HEK293 (cell line): ENCODE data around the gene MID2.

Source experiments
- CTCF ChIA-PET: fragments of 350-600 bp; formaldehyde crosslinking; extraction: SDS; loops from one replicate; lab custom pipeline; 2021; ENCODE audit warnings: antibody characterized with exemption; lab: Yijun Ruan, JAX
- POLR2A ChIA-PET: fragments of 300-600 bp; formaldehyde crosslinking; extraction: SDS; loops from one replicate; lab custom pipeline; 2020; ENCODE audit warnings: antibody characterized with exemption, inconsistent platforms; lab: Yijun Ruan, JAX
- H3K27ac ChIP-seq: fragments of 200-500 bp; sonication (Bioruptor generic); 2 replicates; pipeline ENCODE4 v1.5.1; 2014; ENCODE audit warnings: low read depth, low read length, control low read depth, inconsistent platforms; ENCODE audit errors: extremely low read depth
- H3K36me3 ChIP-seq, 2 experiments: fragments of 200-500 bp in 1 of 2; sonication (Bioruptor generic) in 1 of 2; 1 replicate in 1 of 2; 2 replicates in 1 of 2; pipeline ENCODE4 v1.5.1; 2014 to 2017; ENCODE audit warnings: inconsistent platforms in 2 of 2, low read length in 2 of 2; ENCODE audit not compliant: control insufficient read depth in 2 of 2, insufficient read depth in 1 of 2
- H3K4me1 ChIP-seq: fragments of 200-500 bp; sonication (Bioruptor generic); 2 replicates; pipeline ENCODE4 v1.5.1; 2014; ENCODE audit warnings: mild to moderate bottlenecking, low read length, inconsistent platforms; ENCODE audit not compliant: control insufficient read depth, insufficient read depth
- H3K4me3 ChIP-seq: 2 replicates; pipeline ENCODE4 v1.5.1; 2011; ENCODE audit warnings: low read depth, mild to moderate bottlenecking, control low read depth, low read length, moderate library complexity
- H3K9me3 ChIP-seq: fragments of 200-500 bp; sonication (Bioruptor generic); 2 replicates; pipeline ENCODE4 v1.5.1; 2014; ENCODE audit warnings: low read depth, low read length, inconsistent platforms; ENCODE audit not compliant: control insufficient read depth, insufficient read depth
- KLF10 ChIP-seq: fragments of 450-650 bp; IDR thresholded peaks from 2 replicates; pipeline ENCODE4 v1.5.1; 2018; ENCODE audit warnings: missing biosample characterization, mild to moderate bottlenecking, missing genetic modification characterization
- KLF9 ChIP-seq: fragments of 450-650 bp; formaldehyde crosslinking; IDR thresholded peaks from 2 replicates; pipeline ENCODE4 v1.5.1; 2016; ENCODE audit warnings: missing biosample characterization, missing genetic modification characterization, low read depth
- REST ChIP-seq: fragments of 450-650 bp; formaldehyde crosslinking; IDR thresholded peaks from 2 replicates; pipeline ENCODE4 v1.5.1; 2016; ENCODE audit warnings: missing biosample characterization, missing genetic modification characterization
- SCRT1 ChIP-seq: fragments of 450-650 bp; formaldehyde crosslinking; IDR thresholded peaks from 2 replicates; pipeline ENCODE4 v1.5.1; 2016; ENCODE audit warnings: missing biosample characterization, missing genetic modification characterization, borderline replicate concordance
- SCRT2 ChIP-seq: fragments of 450-650 bp; formaldehyde crosslinking; IDR thresholded peaks from 2 replicates; pipeline ENCODE4 v1.5.1; 2016; ENCODE audit warnings: missing biosample characterization, missing genetic modification characterization
- TCF7L2 ChIP-seq: IDR thresholded peaks from 2 replicates; pipeline ENCODE4 v1.6.1; 2011; ENCODE audit warnings: low read depth, mild to moderate bottlenecking, inconsistent platforms, low read length, moderate library complexity, borderline replicate concordance
- ZNF148 ChIP-seq: fragments of 450-650 bp; formaldehyde crosslinking; IDR thresholded peaks from 2 replicates; pipeline ENCODE4 v1.5.0; 2017; ENCODE audit warnings: missing biosample characterization, missing genetic modification characterization, borderline replicate concordance
- ZNF18 ChIP-seq: fragments of 450-650 bp; formaldehyde crosslinking; IDR thresholded peaks from 2 replicates; pipeline ENCODE4 v1.5.1; 2016; ENCODE audit warnings: missing biosample characterization, missing genetic modification characterization
- ZNF221 ChIP-seq: fragments of 450-650 bp; formaldehyde crosslinking; IDR thresholded peaks from 2 replicates; pipeline ENCODE4 v1.5.1; 2017; ENCODE audit warnings: missing biosample characterization, missing genetic modification characterization, borderline replicate concordance
- ZNF24 ChIP-seq: fragments of 450-650 bp; formaldehyde crosslinking; IDR thresholded peaks from 2 replicates; pipeline ENCODE4 v1.5.1; 2016; ENCODE audit warnings: missing biosample characterization, missing genetic modification characterization
- ZNF248 ChIP-seq: fragments of 450-650 bp; formaldehyde crosslinking; IDR thresholded peaks from 2 replicates; pipeline ENCODE4 v1.5.1; 2017; ENCODE audit warnings: missing biosample characterization, missing genetic modification characterization
- ZNF292 ChIP-seq: fragments of 450-650 bp; formaldehyde crosslinking; IDR thresholded peaks from 2 replicates; pipeline ENCODE4 v1.5.1; 2016; ENCODE audit warnings: low read depth, missing biosample characterization, missing genetic modification characterization, borderline replicate concordance
- ZNF302 ChIP-seq: fragments of 450-650 bp; formaldehyde crosslinking; IDR thresholded peaks from 2 replicates; pipeline ENCODE4 v1.5.1; 2016; ENCODE audit warnings: missing biosample characterization, missing genetic modification characterization, low read depth
- ZNF311 ChIP-seq: fragments of 450-650 bp; formaldehyde crosslinking; IDR thresholded peaks from 2 replicates; pipeline ENCODE4 v1.5.1; 2017; ENCODE audit warnings: missing biosample characterization, missing genetic modification characterization, borderline replicate concordance
- ZNF362 ChIP-seq: fragments of 450-650 bp; formaldehyde crosslinking; IDR thresholded peaks from 2 replicates; pipeline ENCODE4 v1.5.1; 2016; ENCODE audit warnings: missing biosample characterization, missing genetic modification characterization
- ZNF366 ChIP-seq: fragments of 450-650 bp; formaldehyde crosslinking; conservative IDR thresholded peaks from 2 replicates; pipeline ENCODE4 v1.5.1; 2016; ENCODE audit warnings: missing biosample characterization, missing genetic modification characterization
- ZNF513 ChIP-seq: fragments of 450-650 bp; IDR thresholded peaks from 2 replicates; pipeline ENCODE4 v1.5.1; 2018; ENCODE audit warnings: missing biosample characterization, missing genetic modification characterization
- ZNF544 ChIP-seq: fragments of 450-650 bp; formaldehyde crosslinking; IDR thresholded peaks from 2 replicates; pipeline ENCODE4 v1.5.0; 2017; ENCODE audit warnings: missing biosample characterization, missing genetic modification characterization
- ZNF561 ChIP-seq: fragments of 450-650 bp; IDR thresholded peaks from 2 replicates; pipeline ENCODE4 v1.5.1; 2018; ENCODE audit warnings: missing biosample characterization, missing genetic modification characterization, borderline replicate concordance
- ZNF596 ChIP-seq: fragments of 450-650 bp; IDR thresholded peaks from 2 replicates; pipeline ENCODE4 v1.5.0; 2018; ENCODE audit warnings: missing biosample characterization, mild to moderate bottlenecking, missing genetic modification characterization, moderate library complexity
- ZNF600 ChIP-seq: fragments of 450-650 bp; formaldehyde crosslinking; IDR thresholded peaks from 2 replicates; pipeline ENCODE4 v1.5.1; 2016; ENCODE audit warnings: missing biosample characterization, missing genetic modification characterization
- ZNF624 ChIP-seq: fragments of 450-650 bp; formaldehyde crosslinking; IDR thresholded peaks from 2 replicates; pipeline ENCODE4 v1.5.1; 2017; ENCODE audit warnings: missing biosample characterization, missing genetic modification characterization
- ZNF645 ChIP-seq: fragments of 450-650 bp; formaldehyde crosslinking; IDR thresholded peaks from 2 replicates; pipeline ENCODE4; 2016; ENCODE audit warnings: missing biosample characterization, missing genetic modification characterization
- ZNF660 ChIP-seq: fragments of 450-650 bp; IDR thresholded peaks from 2 replicates; pipeline ENCODE4 v1.5.1; 2018; ENCODE audit warnings: missing biosample characterization, mild to moderate bottlenecking, missing genetic modification characterization
- ZNF791 ChIP-seq: fragments of 450-650 bp; formaldehyde crosslinking; IDR thresholded peaks from 2 replicates; pipeline ENCODE4 v1.5.1; 2016; ENCODE audit warnings: missing biosample characterization, missing genetic modification characterization
- ZNF792 ChIP-seq: fragments of 450-650 bp; formaldehyde crosslinking; IDR thresholded peaks from 2 replicates; pipeline ENCODE4 v1.5.1; 2016; ENCODE audit warnings: missing biosample characterization, missing genetic modification characterization

Gene MID2

GRCh38 chrX:107804427-107804826, 21.2 kb upstream of the MID2 start:
- TF ChIP-seq ZNF24 (tag by site-specific recombination) (no peak), KLF9 (tag by site-specific recombination) (no peak), ZNF561 (no peak), ZNF148 (tag by site-specific recombination) (no peak), ZNF600 (no peak), ZNF792 (no peak), ZNF624 (tag by site-specific recombination) (no peak), ZNF248 (tag by site-specific recombination) (no peak), REST (tag by site-specific recombination) (no peak), ZNF18 (tag by site-specific recombination) (no peak), ZNF513 (tag by site-specific recombination) (no peak), SCRT1 (tag by site-specific recombination) (no peak), KLF10 (no peak), TCF7L2 (no peak), ZNF292 (tag by site-specific recombination) (no peak), ZNF221 (no peak), ZNF660 (tag by site-specific recombination) (no peak)
- Histone ChIP-seq H3K27ac (no peak overlapping the region), H3K9me3 (peaks cover 8% of the 10 kb centered on the region), H3K4me1 (no peaks in the 10 kb centered on the region), H3K4me3 (no peak overlapping the region), H3K36me3 (no peaks in the 10 kb centered on the region)
- ChIA-PET CTCF (interaction anchor here (0.7 kb wide), 1 partner anchor 42 kb away, joined by 3 read pairs; no protein-coding TSS in a partner anchor), POLR2A (no interaction called here)

GRCh38 chrX:107805179-107805578, 20.5 kb upstream of the MID2 start:
- ChIA-PET CTCF (no interaction called here), POLR2A (no interaction called here)
- no peaks in the 10 kb centered on the region for H3K36me3 ChIP-seq
- H3K27ac ChIP-seq = no peak overlapping the region
- H3K4me1 ChIP-seq = no peaks in the 10 kb centered on the region
- no peak overlapping the region for H3K4me3 ChIP-seq
- H3K9me3 ChIP-seq = peaks cover 7% of the 10 kb centered on the region
- TF ChIP-seq SCRT2 (tag by site-specific recombination) (no peak), ZNF791 (no peak), ZNF362 (tag by site-specific recombination) (no peak), ZNF544 (no peak), ZNF311 (no peak), ZNF366 (tag by site-specific recombination) (no peak), ZNF302 (tag by site-specific recombination) (no peak), ZNF596 (tag by site-specific recombination) (no peak), ZNF645 (tag by site-specific recombination) (no peak)
